GM21381 (cell line): ENCODE results near the gene LAMC3.
"Not testable (repeated sequence)": the region's sequence is repeated elsewhere in the genome, so short reads cannot be mapped to it uniquely, and the experiment has no call there.

Experiments used
- ATAC-seq: cut with Tn5 transposase; IDR thresholded peaks from one replicate; pipeline ENCODE4 v1.9.1; 2021; ENCODE audit warnings: mild to moderate bottlenecking, moderate library complexity; ENCODE audit not compliant: unreplicated experiment

The LAMC3 gene

DNA sequence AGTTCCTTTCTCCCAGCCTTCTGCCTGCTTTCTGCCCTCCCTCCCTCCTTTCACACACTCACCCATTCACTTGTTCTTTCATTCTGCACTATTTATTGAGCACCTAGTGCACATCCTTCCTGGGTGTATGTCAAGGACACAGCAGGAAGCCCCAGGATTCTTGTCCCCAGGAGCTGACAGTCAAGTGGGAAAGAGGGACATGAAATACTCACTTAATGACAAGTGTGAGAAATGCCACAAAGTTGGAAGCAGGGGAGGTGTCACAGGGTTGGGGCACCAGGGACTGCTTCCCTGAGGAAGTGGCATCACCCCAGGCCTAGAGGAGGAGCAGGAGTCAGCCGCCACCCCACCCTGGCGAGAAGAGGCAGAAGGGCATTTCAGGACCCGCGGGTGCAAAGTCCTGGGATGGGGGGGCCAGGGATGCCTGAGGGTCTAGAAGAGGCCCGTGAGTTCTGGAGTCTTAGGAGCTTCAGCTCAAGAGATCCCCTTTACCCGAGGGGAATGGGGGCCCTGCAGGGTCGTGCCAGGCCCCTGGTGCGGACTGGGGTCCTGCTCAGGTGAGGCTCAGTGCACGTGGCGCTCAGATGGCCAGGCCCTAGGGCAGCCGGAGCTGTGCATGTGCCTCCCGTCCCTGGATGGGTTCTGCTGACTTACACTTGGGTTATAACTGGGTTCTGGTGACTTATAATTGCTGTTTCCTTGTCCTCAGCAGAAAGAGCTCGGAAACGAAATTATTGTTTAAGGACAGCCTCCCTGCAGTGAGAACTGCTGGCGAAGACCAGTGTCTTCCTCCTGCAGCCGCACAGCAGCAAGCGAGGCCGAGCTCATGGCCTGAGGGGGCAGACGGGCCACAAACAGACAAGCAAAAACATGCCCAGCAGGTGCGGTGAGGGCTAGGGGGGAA is 16.9 kb upstream of the LAMC3 start:
- no peak for ATAC-seq

DNA sequence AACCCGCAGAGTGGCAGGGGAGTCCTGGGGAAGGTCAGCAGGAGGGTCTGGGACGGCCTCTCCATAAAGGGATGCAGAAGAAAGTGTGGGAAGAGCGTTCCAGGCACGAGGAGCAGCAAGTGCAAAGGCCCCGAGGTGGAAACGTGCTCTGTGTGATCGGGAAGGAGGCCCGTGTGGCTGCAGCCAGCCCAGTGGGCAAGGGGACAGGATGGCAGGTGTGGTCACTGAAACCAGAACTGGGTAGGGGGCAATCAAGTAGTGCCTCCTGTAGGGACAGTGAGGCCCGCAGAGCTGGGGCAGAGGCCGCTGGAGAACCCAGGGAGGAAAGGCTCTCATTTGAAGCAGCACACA is 16.3 kb upstream of the LAMC3 start:
- no peak for ATAC-seq

DNA sequence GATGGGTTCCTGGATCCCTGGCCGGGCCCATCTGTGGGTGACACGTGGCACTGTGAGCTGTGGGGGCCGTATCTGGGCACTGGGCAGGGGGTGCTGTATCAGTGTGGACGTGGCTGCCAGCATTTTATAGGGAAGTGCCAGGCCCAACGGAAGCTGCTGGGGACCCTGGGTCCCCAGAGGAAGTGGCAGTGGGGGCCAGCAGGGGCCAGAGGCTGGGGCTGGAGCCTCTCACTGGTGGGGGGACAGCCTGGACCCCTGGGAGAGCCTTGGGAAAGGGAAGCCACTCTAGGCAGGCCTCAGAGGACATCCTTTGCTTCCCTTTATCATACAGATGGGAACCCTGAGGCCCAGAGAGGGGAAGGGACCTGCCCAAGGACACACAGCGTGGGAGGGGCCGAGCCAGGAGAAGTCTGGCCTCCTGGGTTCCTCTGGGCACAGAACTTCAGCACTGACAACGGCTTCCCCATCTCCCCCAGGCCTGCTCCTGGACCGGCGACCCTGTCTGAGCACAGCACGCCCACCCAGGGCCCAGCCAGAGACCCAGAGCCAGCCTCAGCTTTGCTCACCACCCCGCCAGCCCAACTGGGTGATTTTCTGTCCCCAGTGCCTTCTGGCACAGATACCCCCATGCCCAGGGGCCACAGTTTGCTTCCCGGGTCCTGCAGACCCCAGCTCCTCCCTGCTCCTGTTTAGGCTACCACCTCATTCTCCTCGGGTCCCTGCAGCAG is 15.5 kb upstream of the LAMC3 start:
- ATAC-seq = no peak

DNA sequence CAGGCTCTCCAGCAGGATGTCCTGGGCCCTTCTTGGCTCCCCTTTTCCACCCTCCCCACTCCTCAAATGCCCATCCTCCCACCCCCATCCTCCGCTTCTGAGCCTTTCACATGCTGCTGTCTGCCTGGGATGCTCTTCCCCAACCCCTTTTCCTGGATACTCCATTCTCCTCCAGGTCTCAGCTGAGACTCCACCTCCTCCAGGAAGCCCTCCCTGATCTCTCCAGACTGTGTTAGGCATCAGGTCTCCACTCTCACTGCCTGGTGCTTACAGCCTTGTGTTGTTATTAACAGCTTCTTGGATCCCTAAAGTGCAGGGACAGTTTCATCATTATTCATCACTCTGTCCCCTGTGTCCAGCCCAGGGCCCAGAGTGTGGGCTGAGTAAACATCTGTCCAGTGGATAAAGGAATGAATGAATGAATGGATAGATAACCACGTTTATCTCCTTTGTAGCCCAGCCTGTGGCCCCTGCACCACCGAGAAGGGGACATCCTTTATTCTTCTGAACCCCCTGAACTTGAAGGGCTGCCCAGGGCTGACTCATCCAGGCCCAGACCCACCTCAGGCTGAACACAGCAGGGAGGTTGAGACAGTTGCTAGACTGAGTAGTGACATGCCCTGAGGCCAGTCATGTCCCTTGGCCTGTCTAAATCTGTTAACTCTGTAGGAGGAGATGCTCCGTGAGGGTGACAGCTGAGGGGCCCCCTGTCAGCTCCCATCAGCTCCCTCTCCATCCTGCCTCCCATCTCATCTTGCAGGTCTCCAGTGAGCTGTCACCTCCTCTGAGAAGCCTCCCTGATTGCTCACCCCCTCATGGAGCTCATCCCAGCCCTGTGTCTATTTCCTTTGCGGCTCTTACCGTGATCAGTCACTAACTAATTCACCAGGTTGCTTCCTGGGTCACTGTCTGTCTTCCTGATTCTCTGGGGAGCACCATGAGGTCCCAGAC is 14.6 kb upstream of the LAMC3 start:
- no peak for ATAC-seq

DNA sequence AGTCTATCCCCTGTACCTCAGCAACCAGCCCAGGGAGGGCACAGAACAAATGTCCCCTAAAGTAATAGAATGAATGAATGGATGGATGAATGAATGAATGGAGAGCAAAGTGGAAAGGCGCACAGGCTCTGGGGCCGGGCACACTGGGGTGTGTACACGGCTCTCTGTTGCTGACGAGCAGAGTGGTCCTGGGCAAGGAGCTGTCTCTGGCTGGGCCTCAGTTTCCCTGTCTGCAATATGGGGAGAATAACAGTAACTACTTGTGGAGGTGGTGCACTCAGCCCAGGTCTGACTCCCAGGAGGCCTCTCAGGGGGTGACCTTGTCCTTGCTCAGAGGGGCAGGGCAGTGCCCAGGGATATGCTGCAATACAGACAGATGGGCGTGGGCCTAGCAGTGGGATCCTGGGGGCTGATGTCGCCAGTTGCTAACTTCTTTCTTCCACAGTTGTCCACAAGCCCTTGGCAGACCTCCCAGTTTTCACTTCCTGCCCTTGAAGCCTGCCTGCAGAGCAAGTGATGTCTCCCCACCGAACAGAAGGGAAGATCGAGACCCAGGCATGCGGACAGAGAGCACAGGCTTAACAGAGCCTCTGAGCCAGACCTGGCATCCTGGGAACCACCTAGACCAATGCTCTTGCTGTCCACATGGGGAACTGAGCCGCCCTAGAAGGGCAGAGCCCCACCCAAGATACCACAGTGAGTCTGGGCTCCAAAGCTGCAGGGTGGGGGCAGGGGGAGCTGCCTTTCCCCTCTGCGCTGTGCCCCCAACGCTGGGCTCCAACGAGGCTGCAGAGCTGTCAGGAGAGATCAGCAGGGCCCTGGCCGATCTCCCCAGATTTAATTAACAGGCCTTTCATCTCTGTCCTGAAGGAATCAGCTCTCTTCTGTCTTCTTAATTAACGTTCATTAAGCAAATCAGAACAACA is 13.6 kb upstream of the LAMC3 start:
- no peak for ATAC-seq

DNA sequence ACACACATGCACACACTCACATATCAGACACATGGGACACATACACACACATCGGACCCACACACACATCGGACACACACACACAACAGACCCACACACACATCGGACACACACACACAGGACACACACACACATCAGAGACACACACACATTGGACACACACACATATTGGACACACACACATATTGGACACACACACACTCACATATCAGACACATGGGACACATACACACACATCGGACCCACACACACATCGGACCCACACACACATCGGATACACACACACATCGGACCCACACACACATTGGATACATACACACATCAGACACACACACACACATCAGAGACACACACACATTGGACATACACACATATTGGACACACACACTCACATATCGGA is 12.8 kb upstream of the LAMC3 start:
- ATAC-seq = no peak

DNA sequence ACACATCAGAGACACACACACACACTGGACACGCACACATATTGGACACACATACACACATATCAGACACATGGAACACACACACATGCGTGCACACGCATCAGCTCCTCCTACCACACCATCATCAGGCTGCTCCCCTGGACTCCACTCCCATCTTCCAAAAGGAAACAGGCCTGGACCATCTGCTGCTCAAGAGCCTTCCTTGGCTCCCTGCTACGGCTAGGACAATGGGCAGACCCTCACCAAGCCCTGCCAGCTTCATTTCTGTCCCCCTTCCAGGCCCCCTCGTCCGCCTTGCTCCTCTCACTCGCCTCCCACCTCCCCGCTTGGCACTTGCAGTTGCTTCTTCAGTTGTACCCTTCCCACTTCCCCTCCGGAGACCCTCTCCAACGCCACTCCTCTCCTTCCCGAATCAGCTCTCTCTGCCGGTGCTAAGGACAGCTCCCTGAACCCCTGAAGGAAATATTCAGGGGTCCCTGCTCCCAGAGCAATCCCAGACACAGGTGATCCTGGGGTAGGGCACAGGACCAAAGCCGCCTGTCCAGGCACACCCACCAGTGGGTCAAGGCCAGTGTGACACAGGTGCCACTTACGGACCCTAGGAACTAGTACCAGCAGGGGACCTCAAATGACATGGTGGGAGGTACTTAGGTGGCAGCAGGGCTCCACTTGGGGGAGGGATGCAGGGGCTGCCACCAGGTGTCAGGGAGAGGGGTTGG is 12.1 kb upstream of the LAMC3 start:
- ATAC-seq = no peak

DNA sequence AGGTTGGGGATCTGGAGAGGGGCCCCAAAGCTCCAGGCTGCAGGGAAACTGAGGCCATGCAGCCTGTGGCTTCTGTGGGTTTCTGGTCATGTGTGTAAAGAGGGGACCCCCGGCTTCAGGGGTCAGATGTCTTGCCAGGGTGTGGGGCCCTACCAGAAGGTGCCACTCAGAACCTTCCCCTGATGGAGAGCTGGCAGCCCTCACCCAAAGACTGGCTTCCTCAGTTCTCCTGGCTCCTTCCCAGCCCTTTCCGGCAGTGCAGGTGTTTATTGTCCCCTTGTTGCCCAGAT is 11.6 kb upstream of the LAMC3 start:
- no peak for ATAC-seq

DNA sequence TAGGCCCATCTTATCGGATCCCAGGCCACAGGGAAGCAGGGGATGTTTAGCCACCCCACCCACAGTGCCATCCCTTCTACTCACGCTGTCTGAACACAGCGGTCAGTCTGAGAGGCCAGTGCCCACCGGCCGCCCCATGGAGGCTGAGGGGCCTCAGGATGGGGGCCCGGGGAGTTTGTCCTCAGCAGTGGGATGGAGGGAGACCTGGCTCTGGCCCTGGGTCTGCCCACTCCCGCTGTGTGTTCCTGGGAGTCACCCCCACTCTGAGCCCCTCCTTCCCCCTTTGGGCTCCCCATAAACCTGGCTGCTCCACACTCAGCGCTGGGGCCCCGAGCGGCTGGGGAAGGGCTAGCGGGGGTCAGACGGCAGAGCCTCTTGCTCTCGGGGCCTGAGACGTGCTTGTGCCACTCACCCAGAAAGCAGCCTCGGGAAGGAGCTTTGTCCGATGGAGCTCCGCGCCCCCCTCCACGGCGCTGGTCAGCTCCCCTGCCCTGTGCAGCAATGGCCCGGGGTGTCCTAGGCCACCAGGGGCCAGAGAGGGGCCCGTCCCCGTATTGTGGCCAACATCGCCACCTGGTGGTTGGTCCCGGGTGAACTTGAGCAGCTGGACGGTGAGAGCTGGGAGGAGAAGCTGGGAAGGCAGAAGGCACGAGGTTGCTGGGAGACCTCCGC is 10.9 kb upstream of the LAMC3 start:
- ATAC-seq = no peak

DNA sequence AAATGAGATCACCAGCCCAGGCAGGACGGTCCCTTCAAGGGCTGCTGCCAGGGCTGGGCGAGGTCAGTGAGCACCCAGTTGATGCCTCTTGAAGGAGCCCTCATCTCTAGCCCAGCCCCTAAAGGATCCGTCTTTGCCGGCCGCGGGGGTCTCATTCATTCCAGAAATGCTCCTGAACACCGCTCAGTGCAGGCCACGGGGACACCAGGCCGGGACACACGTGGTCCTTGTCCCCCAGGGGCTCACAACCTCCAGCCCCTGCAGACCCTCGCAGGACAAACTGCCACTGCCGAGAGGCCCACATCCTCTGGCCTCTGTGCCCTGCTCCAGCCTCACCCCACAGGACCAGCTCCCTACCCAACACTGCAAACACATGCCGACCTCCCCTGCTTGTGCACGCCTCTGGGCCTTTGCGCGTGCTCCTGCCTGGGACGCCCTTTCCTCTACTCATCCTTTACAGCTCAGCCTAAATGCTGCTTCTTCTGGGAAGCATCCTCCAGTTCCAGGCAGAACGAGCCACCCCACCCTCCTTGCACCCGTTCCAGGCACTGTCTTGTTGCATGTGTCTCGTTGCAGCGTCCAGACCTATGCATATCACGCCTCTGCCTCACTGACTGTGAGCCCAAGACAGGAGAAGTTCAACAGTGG is 10.3 kb upstream of the LAMC3 start:
- no peak for ATAC-seq

DNA sequence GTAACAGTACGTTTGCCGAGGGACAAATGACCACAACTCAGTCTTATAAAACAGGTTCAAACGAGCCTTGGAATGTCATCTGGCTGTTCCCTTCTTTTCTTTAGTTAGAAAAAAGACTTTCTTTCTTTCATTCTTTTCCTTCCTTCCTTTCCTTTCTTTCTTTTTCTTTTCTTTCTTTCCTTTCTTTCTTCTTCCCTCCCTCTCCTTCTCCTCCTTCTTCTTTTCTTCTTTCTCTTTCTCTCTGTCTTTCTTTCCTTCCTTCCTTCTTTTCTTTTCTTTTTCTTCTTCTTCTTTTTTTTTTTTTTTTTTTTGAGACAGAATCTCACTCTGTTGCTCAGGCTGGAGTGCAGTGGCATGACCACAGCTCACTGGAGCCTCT is 9.7 kb upstream of the LAMC3 start:
- ATAC-seq = no peak

DNA sequence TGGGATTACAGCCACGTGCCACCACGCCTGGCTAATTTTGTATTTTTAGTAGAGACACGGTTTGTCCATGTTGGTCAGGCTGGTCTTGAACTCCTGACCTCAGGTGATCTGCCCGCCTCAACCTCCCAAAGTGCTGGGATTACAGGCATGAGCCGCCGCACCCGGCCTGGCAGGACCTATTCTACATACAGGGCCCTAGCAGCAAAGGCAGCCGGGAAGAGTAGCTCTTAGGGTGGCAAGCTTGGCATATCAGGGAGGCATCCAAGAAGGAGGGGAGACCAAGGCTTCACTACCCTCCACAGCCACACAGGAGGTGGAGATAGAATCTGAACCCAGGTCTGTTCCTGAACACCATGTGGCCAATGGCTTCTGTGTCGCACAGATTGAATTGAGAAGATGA is 8.4 kb upstream of the LAMC3 start:
- ATAC-seq = not testable (repeated sequence)

DNA sequence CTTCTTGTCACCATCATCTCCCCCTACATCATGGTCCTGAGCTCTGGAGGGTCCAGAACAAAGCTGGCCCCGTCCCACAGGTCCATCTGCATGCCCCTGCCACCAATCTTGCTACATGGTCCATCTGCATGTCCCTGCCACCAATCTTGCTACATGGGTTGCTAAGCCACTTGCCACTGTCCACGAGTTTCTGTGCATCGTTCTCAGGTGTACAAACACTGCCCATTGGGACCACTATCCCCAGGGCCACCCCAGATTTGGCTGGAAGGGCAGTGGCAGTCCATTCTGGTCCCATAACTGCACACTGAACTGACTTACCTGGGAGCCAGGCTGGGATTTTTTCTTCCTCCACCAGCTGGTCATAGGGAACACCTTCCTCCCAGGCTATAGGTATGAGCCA is 8.0 kb upstream of the LAMC3 start:
- no peak for ATAC-seq

DNA sequence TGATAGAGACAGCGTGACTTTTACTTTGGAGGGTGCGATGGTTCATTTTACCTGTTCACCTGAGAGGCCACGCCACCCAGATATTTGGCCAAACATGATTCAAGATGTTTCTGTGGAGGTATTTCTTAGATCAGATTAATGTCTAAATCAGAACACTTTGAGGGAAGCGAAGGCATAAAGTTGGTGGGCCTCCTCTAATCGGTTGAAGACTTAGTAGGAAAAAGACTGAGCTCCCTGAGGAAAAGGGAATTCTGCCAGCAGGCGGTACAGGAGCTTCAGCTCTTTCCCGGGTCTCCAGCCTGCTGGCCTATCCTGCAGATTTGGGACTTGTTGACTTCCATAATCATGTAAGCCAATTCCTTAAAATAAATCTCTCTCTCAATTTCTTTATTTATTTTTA is 7.0 kb upstream of the LAMC3 start:
- ATAC-seq = no peak

DNA sequence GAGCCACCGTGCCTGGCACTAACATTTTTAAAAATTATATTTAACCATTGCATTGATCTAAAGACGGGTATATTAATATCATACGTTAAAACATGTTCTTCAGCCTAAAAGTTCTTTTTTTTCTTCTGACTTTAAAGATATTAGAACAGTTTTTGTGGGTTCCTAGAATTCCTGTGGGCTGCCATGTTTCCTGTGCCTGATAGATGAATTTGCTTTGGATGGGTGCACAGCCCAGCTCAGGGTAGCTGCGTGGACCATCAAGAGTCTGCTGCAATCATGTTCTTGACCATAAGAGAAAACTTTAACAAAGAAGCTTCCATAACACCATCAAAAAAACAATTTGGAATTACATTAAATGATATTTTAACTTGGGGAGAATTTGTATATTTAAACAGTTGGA is 2.4 kb upstream of the LAMC3 start:
- no peak for ATAC-seq

DNA sequence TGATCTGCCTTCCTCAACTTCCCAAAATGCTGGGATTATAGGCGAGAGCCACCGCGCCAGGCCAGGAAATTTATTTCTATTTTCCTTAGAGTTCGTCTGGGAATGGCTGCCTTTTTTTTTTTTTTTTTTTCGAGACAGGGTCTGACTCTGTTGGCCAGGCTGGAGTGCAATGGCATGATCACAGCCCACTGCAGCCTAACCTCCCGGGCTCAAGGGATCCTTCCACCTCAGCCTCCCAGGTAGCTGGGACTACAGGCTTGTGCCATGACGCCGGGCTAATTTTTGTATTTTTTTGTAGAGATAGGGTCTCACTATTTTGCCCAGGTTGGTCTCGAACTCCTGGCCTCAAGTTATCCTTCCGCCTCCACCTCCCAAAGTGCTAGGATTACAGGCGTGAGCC is 888 bp upstream of the LAMC3 start:
- ATAC-seq = no peak

DNA sequence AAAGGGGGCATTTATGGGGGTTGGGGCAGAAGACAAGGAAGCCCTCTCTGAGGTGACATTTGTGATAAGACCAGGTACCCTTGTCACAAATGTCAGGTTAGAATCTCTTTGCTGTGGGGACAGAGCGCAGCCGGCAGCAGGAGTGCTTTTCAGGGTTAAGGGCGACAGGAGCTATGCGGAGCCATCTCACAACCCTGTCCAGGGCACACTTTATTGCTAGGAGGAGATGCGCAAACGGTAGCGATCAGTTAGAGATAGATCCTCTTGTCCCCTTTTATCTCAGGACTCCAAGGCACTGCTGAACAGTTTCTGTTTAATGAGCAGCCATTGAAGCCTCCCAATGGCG is 438 bp upstream of the LAMC3 start:
- ATAC-seq = no peak

DNA sequence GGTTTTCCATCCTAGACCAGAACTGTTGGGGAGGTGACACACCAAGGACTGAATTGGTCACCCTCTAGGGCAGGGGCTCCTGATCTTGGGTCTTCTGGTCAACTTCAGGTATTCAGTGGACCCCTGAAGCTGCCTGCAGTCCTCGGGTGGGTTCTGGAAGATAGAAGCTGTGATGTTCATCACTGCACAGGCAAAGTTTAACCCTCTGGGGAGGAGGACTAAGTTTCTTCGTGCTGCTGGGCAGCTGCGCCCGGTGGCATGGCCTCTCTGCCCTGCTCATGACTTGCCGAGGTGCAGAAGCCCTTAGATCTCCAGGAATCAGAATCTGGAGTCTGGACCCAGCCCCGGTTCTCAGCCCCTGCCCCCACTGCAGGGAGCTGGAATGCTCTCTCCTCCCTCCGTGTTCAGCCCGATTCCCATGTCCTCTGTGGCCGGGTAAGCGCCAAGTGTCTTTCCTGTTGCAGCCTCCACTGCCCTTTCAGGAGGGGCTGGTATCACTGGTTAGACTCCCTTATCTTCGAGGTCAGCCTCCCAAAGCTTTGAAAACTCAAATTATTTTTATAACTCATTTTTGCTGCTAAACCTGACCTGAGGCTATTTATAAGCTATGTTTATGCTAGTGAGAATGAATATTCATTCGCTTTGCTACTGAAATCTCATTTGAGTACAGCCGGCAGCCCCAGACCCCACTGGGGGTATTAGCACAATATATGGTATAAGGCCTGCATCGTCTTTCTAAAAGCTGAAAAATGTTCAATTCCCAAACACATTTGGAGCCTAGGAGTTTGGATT is 1.7 kb downstream of the LAMC3 start:
- ATAC-seq = no peak
